Heart right ventricle (tissue), 16 donors: ENCODE data around the gene PLEKHG2. TPM values are rescaled to one million over a fixed set of nuclear protein-coding genes. Genes with fewer than 3 reads are reported as not detected.

Experiments used
- ATAC-seq, 8 donors: fragments of 200-7000 bp; cut with Tn5 transposase; one replicate each; pipeline ENCODE4 v1.9.1; 2020; ENCODE audit warnings: mild to moderate bottlenecking in 8 of 8, moderate library complexity in 8 of 8, moderate number of reproducible peaks in 1 of 8
- DNase-seq, 2 donors: peaks; one replicate each; pipeline ENCODE4 v3.0.0-alpha.2; 2020
- H3K27ac ChIP-seq, 10 donors: fragments of 200-600 bp; sonication (generic) in 2 of 10; one replicate each; pipeline versions ENCODE4 v1.5.0 to v1.8.0; 2020 to 2022; ENCODE audit warnings: mild to moderate bottlenecking in 3 of 10
- H3K27me3 ChIP-seq, 7 donors: fragments of 200-600 bp; one replicate each; pipeline ENCODE4 v1.8.0; 2021 to 2022; ENCODE audit warnings: mild to moderate bottlenecking in 2 of 7
- H3K36me3 ChIP-seq, 9 donors: fragments of 200-600 bp; sonication (generic) in 1 of 9; one replicate each; pipeline versions ENCODE4 v1.5.0 to v1.8.0; 2020 to 2022; ENCODE audit warnings: mild to moderate bottlenecking in 2 of 9
- H3K4me1 ChIP-seq, 9 donors: fragments of 200-600 bp; sonication (generic) in 1 of 9; one replicate each; pipeline versions ENCODE4 v1.5.0 to v1.8.0; 2020 to 2022; ENCODE audit warnings: mild to moderate bottlenecking in 4 of 9
- H3K4me3 ChIP-seq, 10 donors: fragments of 200-600 bp; sonication (generic) in 2 of 10; one replicate each; pipeline versions ENCODE4 v1.5.0 to v1.8.0; 2020 to 2022; ENCODE audit warnings: mild to moderate bottlenecking in 7 of 10, moderate library complexity in 2 of 10
- H3K9me3 ChIP-seq, 11 donors: fragments of 200-600 bp in 10 of 11; sonication (generic) in 2 of 11; one replicate each; pipeline versions ENCODE4 v1.5.0 to v1.8.0; 2013 to 2022; ENCODE audit warnings: mild to moderate bottlenecking in 2 of 11, control low read depth in 1 of 11, moderate library complexity in 1 of 11
- CTCF ChIP-seq, 9 donors: fragments of 200-600 bp; sonication (generic) in 2 of 9; IDR thresholded peaks; one replicate each; pipeline versions ENCODE4 v1.5.0 to v1.8.0; 2021 to 2022; ENCODE audit warnings: antibody characterized with exemption in 9 of 9, mild to moderate bottlenecking in 5 of 9, moderate library complexity in 1 of 9
- WGBS, 2 donors: extraction: QIAGEN DNeasy Blood & Tissue Kit; methylation state at CpG; one replicate each; pipeline ENCODE4 v1.1.7; 2013; ENCODE audit warnings: inconsistent platforms in 1 of 2; 5-methylcytosine and 5-hydroxymethylcytosine counted together
- intact Hi-C, 10 donors: fragments of 100-400 bp; cut with DNase I; formaldehyde crosslinking; loops; one replicate each; pipeline versions ENCODE4 v1.11.1 to v1.14.2; 2022
- polyA plus RNA-seq, 2 donors: library from polyadenylated mRNA; stranded (reverse); fragments of 200-250 nt; gene quantifications; one replicate each; pipeline ENCODE4 v1.2.3, GENCODE V29; 2013
- total RNA-seq, 10 donors: library from RNA; stranded (reverse); fragmentation: NEBNext Ultra II Directional in 3 of 10; extraction: Animal tissue kit (Norgen Biotek cat#: 25700) in 3 of 10; gene quantifications; one replicate each; pipeline versions ENCODE4 v1.2.1 to v1.2.4, GENCODE V29; 2021 to 2023
- donor health status: Arrhythmogenic right ventricular cardiomyopathy.
- donor health status: ischemic (EF 13 %, LVEDD 7.1; RV severe dilation, severe dysfunction).
- donor health status: healthy with polysubstance abuse.
- donor health status: DM: no; HTN: yes; CAD: no.
- donor health status: DM: no; HTN: no; CAD: no.
- donor health status: ischemic (EF 25% LVEDD 6.9; RV normal size, moderate dysfunction).
- donor health status: ischemic (EF 25% LVEDD 5.7; RV mildly dilated, moderate dysfunction).
- donor health status: healthy.
- donor health status: DM: yes; HTN: yes; CAD: no.
- donor health status: Ischemic cardiomyopathy.
- donor health status: ischemic (EF 35%, LVEDD 5.7; RV mildly dilated, moderate dysfunction).
- donor health status: nonischemic (EF 11% LVEDD 7.7; RV severe dilation, severe dysfunction).
- donor health status: DM: yes; HTN: yes; CAD: no.
- donor health status: PGD.
- donor health status: ischemic (EF 29% LVEDD 5.4; RV normal size, mild dysfunction).
- donor health status: nonischemic (EF 23%, LVEDD 6.1; RV moderate dilation, normal function).

Gene PLEKHG2
- total and polyA plus RNA-seq, 12 donors = 6.9 to 23.1 (median 15.1) TPM

DNA sequence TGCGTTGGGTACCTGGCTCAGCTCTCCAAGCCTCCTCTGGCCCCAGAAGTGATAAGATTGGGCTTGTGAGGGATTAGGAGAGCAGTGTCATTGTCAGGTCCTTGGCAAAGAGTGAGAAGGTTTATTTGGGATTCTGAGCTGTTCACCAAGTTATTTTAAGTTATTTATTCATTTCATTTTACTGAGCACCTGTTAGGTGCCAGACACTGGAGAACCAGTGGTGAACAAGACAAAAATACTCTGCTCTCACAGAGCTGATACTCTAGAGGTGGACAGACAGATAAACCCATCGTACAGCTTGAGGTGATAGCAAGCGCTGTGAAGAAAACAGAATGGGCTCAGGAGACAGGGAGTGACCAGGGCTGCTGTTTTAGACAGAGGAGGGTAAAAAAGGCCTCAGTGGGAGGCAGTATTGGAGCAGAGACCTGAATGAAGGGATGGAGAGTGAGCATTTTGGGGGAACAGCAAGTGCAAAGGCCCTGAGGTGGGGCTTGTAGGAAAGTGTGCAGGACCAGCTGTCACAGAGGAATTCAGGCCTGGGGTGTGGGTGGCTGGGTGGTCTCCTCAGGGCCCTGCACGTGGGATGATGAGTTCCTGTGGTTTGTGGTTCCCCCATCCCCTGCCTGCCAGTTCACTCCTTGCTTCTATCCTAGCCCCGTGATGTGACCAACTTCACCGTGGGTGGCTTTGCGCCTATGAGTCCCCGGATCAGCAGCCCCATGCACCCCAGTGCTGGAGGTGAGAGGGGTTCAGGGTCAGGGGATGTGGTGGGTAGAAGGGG lies 59.5 kb downstream of the PLEKHG2 start:
- Histone ChIP-seq H3K27me3 (no peaks in the 10 kb centered on the region), H3K9me3 (no peaks in the 10 kb centered on the region), H3K4me1 (peaks cover 0 to 7% (median 0%) of the 10 kb centered on the region in 9 donors), H3K36me3 (peaks cover 0 to 99% (median 88%) of the 10 kb centered on the region in 9 donors), H3K4me3 (no peak overlapping the region), H3K27ac (no peak overlapping the region)
- ATAC-seq (no peak), DNase-seq (no peak)
- WGBS, 2 donors = 87 to 91% methylated on average over 8 of the region's 8 CpGs
- intact Hi-C loops = loop anchor here in 7 of 10 donors (5.0 to 10.0 kb wide), 3 partner anchors 60 to 1067 kb away; partner anchors contain the start of genes EID2B (in 6 of the 7) and FAM98C (in 1 of the 7)
- no peak for TF ChIP-seq CTCF (IDR thresholded peaks at IDR 0.05)

- ATAC-seq (peak in 2 of 8 donors; percentile 5 to 31), DNase-seq (no peak)
- Histone ChIP-seq H3K9me3 (no peaks in the 10 kb centered on the region), H3K27ac (no peak overlapping the region), H3K4me3 (no peak overlapping the region), H3K27me3 (no peaks in the 10 kb centered on the region), H3K4me1 (peaks cover 0 to 7% (median 0%) of the 10 kb centered on the region in 9 donors), H3K36me3 (peaks cover 0 to 94% (median 81%) of the 10 kb centered on the region in 9 donors)
- WGBS, 2 donors = 90 to 93% methylated on average over 32 of the region's 32 CpGs
- intact Hi-C loops = loop anchor here in 7 of 10 donors (5.0 to 10.0 kb wide), 3 partner anchors 59 to 1068 kb away; partner anchors contain the start of genes EID2B (in 6 of the 7) and FAM98C (in 1 of the 7)
- TF ChIP-seq CTCF (IDR thresholded peaks at IDR 0.05) = no peak
Observed at GRCh38 chr19:39472746-39473442, 60.4 kb downstream of the PLEKHG2 start.

GRCh38 chr19:39473443-39473960 lies 61.0 kb downstream of the PLEKHG2 start:
- TF ChIP-seq CTCF (IDR thresholded peaks at IDR 0.05) = no peak
- Histone ChIP-seq H3K27ac (no peak overlapping the region), H3K36me3 (peaks cover 0 to 88% (median 75%) of the 10 kb centered on the region in 9 donors), H3K4me3 (no peak overlapping the region), H3K27me3 (no peaks in the 10 kb centered on the region), H3K4me1 (peaks cover 0 to 7% (median 0%) of the 10 kb centered on the region in 9 donors), H3K9me3 (no peaks in the 10 kb centered on the region)
- intact Hi-C loops = loop anchor here in 7 of 10 donors (5.0 to 10.0 kb wide), 3 partner anchors 59 to 1069 kb away; partner anchors contain the start of genes EID2B (in 6 of the 7) and FAM98C (in 1 of the 7)
- WGBS, 2 donors = 81 to 86% methylated on average over 11 of the region's 11 CpGs
- DNase-seq (no peak), ATAC-seq (peak in 3 of 8 donors; percentile 5 to 10 (median 5))

DNA sequence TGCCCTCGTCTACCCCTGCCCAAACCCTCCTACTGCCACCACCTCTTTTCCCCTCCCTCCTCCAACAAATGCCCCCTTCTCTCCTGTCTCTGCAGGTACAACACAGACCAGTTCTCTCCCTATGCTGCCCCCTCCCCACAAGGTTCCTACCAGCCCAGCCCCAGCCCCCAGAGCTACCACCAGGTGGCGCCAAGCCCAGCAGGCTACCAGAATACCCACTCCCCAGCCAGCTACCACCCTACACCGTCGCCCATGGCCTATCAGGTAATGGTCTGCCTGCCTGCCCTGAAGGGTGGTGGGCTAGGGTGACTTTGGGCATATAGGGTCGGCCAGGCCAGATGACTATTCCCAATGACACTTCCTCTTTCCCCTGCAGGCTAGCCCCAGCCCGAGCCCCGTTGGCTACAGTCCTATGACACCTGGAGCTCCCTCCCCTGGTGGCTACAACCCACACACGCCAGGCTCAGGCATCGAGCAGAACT lies 61.7 kb downstream of the PLEKHG2 start:
- peak; percentile 44 to 65 for DNase-seq
- Histone ChIP-seq H3K4me3 (no peak overlapping the region), H3K27ac (peak overlapping the region in 1 of 10 donors; percentile 11), H3K27me3 (no peaks in the 10 kb centered on the region), H3K9me3 (no peaks in the 10 kb centered on the region), H3K36me3 (peaks cover 0 to 81% (median 68%) of the 10 kb centered on the region in 9 donors), H3K4me1 (peaks cover 0 to 7% (median 0%) of the 10 kb centered on the region in 9 donors)
- WGBS, 2 donors = 57% methylated on average over 9 of the region's 9 CpGs
- intact Hi-C loops = loop anchor here in 9 of 10 donors (1.0 to 10.0 kb wide), 5 partner anchors 58 to 1069 kb away; partner anchors contain the start of genes EID2B (in 8 of the 9) and FAM98C (in 1 of the 9)
- TF ChIP-seq CTCF (IDR thresholded peaks at IDR 0.05) = peak; percentile 61 to 79 (median 73)
- ATAC-seq = peak; percentile 53 to 77 (median 72)
